HepG2 (cell line): ENCODE data around the gene TUBA4B. TPM values are rescaled to one million over a fixed set of nuclear protein-coding genes. Genes with fewer than 3 reads are reported as not detected.

Source experiments
- ATAD3A ChIP-seq: sonication (generic); formaldehyde crosslinking; IDR thresholded peaks from 2 replicates; pipeline ENCODE4 v1.4.0; 2020; ENCODE audit warnings: missing genetic modification reagents
- EEA1 ChIP-seq: sonication (generic); formaldehyde crosslinking; IDR thresholded peaks from 2 replicates; pipeline ENCODE4 v1.5.1; 2020; ENCODE audit warnings: mild to moderate bottlenecking, missing genetic modification reagents, borderline replicate concordance
- FOXK2 ChIP-seq: fragments of 450-650 bp; IDR thresholded peaks from 2 replicates; pipeline ENCODE4 v1.6.1; 2016
- HDAC6 ChIP-seq: fragments of 200-600 bp; sonication (generic); IDR thresholded peaks from 2 replicates; pipeline ENCODE4 v1.7.0; 2017; ENCODE audit warnings: mild to moderate bottlenecking, antibody characterized with exemption, low read length, low read depth
- HOXA5 ChIP-seq: sonication (generic); formaldehyde crosslinking; IDR thresholded peaks from 2 replicates; pipeline ENCODE4 v1.4.0; 2020; ENCODE audit warnings: missing genetic modification reagents
- LRRFIP1 ChIP-seq: sonication (generic); formaldehyde crosslinking; conservative IDR thresholded peaks from 2 replicates; pipeline ENCODE4 v1.4.0; 2020; ENCODE audit warnings: missing genetic modification reagents
- MTF2 ChIP-seq: sonication (generic); formaldehyde crosslinking; IDR thresholded peaks from 2 replicates; pipeline ENCODE4 v1.5.0; 2020; ENCODE audit warnings: missing genetic modification reagents, borderline replicate concordance
- NR2F1 ChIP-seq, 2 experiments: fragments of 450-650 bp in 1 of 2; formaldehyde crosslinking in 1 of 2; IDR thresholded peaks; 2 replicates each; pipeline versions ENCODE4 v1.5.0 to v1.6.1; 2016 to 2020; ENCODE audit warnings: mild to moderate bottlenecking in 1 of 2, missing compliant biosample characterization in 1 of 2, missing genetic modification reagents in 1 of 2, moderate library complexity in 1 of 2
- PCBP1 ChIP-seq: fragments of 200-400 bp; formaldehyde crosslinking; IDR thresholded peaks from 2 replicates; pipeline ENCODE4 v1.6.1; 2017; ENCODE audit warnings: mild to moderate bottlenecking, low read depth, low read length, borderline replicate concordance
- PHF5A ChIP-seq: IDR thresholded peaks from one replicate; pipeline ENCODE4 v1.6.1; 2018; ENCODE audit warnings: low read depth, missing genetic modification reagents; ENCODE audit not compliant: unreplicated experiment
- ZBTB44 ChIP-seq: sonication (generic); formaldehyde crosslinking; IDR thresholded peaks from 2 replicates; pipeline ENCODE4 v1.4.0; 2020; ENCODE audit warnings: missing genetic modification reagents
- ZNF276 ChIP-seq: sonication (generic); formaldehyde crosslinking; IDR thresholded peaks from 2 replicates; pipeline ENCODE4 v1.4.0; 2020; ENCODE audit warnings: mild to moderate bottlenecking, low read depth, missing genetic modification reagents
- ZNF350 ChIP-seq: sonication (generic); formaldehyde crosslinking; IDR thresholded peaks from 2 replicates; pipeline ENCODE4 v1.4.0; 2020; ENCODE audit warnings: mild to moderate bottlenecking, low read depth, missing genetic modification reagents, borderline replicate concordance
- ZNF543 ChIP-seq: sonication (generic); formaldehyde crosslinking; IDR thresholded peaks from 2 replicates; pipeline ENCODE4 v1.4.0; 2020; ENCODE audit warnings: mild to moderate bottlenecking, missing genetic modification reagents
- ZNF570 ChIP-seq: sonication (generic); formaldehyde crosslinking; IDR thresholded peaks from 2 replicates; pipeline ENCODE4 v1.4.0; 2020; ENCODE audit warnings: mild to moderate bottlenecking, missing genetic modification reagents, borderline replicate concordance
- ZNF580 ChIP-seq: IDR thresholded peaks from 2 replicates; pipeline ENCODE4 v1.6.1; 2016; ENCODE audit warnings: low read depth, borderline replicate concordance
- ZNF678 ChIP-seq: sonication (generic); formaldehyde crosslinking; IDR thresholded peaks from 2 replicates; pipeline ENCODE4 v1.4.0; 2020; ENCODE audit warnings: mild to moderate bottlenecking, missing genetic modification reagents
- ZNF704 ChIP-seq: sonication (generic); formaldehyde crosslinking; IDR thresholded peaks from 2 replicates; pipeline ENCODE4 v1.8.1; 2023; ENCODE audit warnings: mild to moderate bottlenecking, inconsistent platforms, moderate library complexity, missing genetic modification reagents, borderline replicate concordance
- ZNF709 ChIP-seq: sonication (generic); formaldehyde crosslinking; IDR thresholded peaks from 2 replicates; pipeline ENCODE4 v1.5.0; 2020; ENCODE audit warnings: mild to moderate bottlenecking, missing genetic modification reagents
- ZNF782 ChIP-seq: sonication (generic); formaldehyde crosslinking; IDR thresholded peaks from 2 replicates; pipeline ENCODE4 v1.4.0; 2020; ENCODE audit warnings: missing genetic modification reagents, mild to moderate bottlenecking, borderline replicate concordance
- ZSCAN29 ChIP-seq: sonication (generic); formaldehyde crosslinking; conservative IDR thresholded peaks from 2 replicates; pipeline ENCODE4 v1.4.0; 2020; ENCODE audit warnings: mild to moderate bottlenecking, missing genetic modification reagents
- polyA plus RNA-seq, 8 experiments: library from polyadenylated mRNA; depleted of rRNA in 3 of 8; stranded (reverse) in 7 of 8; unstranded in 1 of 8; fragments of >200 nt; fragmentation: Illumina TruSeq in 4 of 8; extraction: Trizol in 4 of 8; gene quantifications; 2 replicates each; pipeline versions ENCODE4 v1.2.1 to v1.2.3, GENCODE V29; 2011 to 2016; ENCODE audit warnings: low read depth in 4 of 8, missing spikeins in 1 of 8, mixed read lengths in 1 of 8; ENCODE audit not compliant: insufficient read depth in 1 of 8
- total RNA-seq, 5 experiments: library from RNA; depleted of rRNA; stranded (reverse); fragments of >200 nt; fragmentation: Illumina TruSeq; extraction: Trizol; gene quantifications; 2 replicates each; pipeline ENCODE4 v1.2.3, GENCODE V29; 2016; ENCODE audit warnings: low read depth in 1 of 5

Gene TUBA4B
- total and polyA plus RNA-seq, 2 of the 13 experiments (the other 11 are each of a cell fraction or from before 2014, with no cell fraction given), result 0.18 to 0.22 TPM

- TF ChIP-seq EEA1 (CRISPR knock-in tag) (no peak), ZNF678 (CRISPR knock-in tag) (no peak), FOXK2 (no peak), ZNF709 (CRISPR knock-in tag) (no peak; the same call in 1 of the 2 replicates), ZNF543 (CRISPR knock-in tag) (0 out of 2 replicates have a peak, but pooled peaks have one; percentile 47), PCBP1 (0 out of 2 replicates have a peak, but pooled peaks have one; percentile 29), ZNF580 (CRISPR knock-in tag) (no peak), ZSCAN29 (0 out of 2 replicates have a peak, but pooled peaks have one; percentile 21), HDAC6 (no peak), ZNF704 (CRISPR knock-in tag) (peak; percentile 70; the same call in 1 of the 2 replicates), PHF5A (no peak), ZNF570 (CRISPR knock-in tag) (no peak), HOXA5 (0 out of 2 replicates have a peak, but pooled peaks have one; percentile 49), MTF2 (peak; percentile 70; the same call in 1 of the 2 replicates), ZNF782 (CRISPR knock-in tag) (peak; percentile 64), ZNF276 (CRISPR knock-in tag) (no peak), LRRFIP1 (no peak), ATAD3A (no peak), ZBTB44 (CRISPR knock-in tag) (no peak), ZNF350 (CRISPR knock-in tag) (no peak), NR2F1 (CRISPR knock-in tag; IDR thresholded peaks at IDR 0.05) (no peak)
Measured at GRCh38 chr2:219253753-219254589, 928 bp downstream of the TUBA4B start, which contains the start of gene TUBA4A (continued).
